ENCODE results near the gene PPP1R7.

PPP1R7 gene

GRCh38 chr2:241178961-241179360, 28.7 kb downstream of the PPP1R7 start:
- no peak for DNase-seq
- no peaks in the 10 kb centered on the region for H4K20me1 ChIP-seq (ENCODE audit: insufficient read depth, low read length)
- no peaks in the 10 kb centered on the region for H3K27me3 ChIP-seq (ENCODE audit: insufficient read depth, low read length, poor library complexity)
- no peak overlapping the region for H3K4me2 ChIP-seq (ENCODE audit: insufficient read depth, low read length)
- no peaks in the 10 kb centered on the region for H3K9me3 ChIP-seq (ENCODE audit: insufficient read depth, low read length, severe bottlenecking)
- no peaks in the 10 kb centered on the region for H3K79me2 ChIP-seq (ENCODE audit: insufficient read depth, low read length)
- no peak for TF ChIP-seq CTCF (IDR thresholded peaks at IDR 0.05; ENCODE audit: borderline replicate concordance, extremely low read depth, low read length, poor library complexity, severe bottlenecking)
- TF ChIP-seq EZH2 (IDR thresholded peaks at IDR 0.05; ENCODE audit: borderline replicate concordance, low read depth, low read length, severe bottlenecking): no peak
- H2AFZ ChIP-seq (ENCODE audit: low read depth, low read length): no peak overlapping the region
- peaks cover 49% of the 10 kb centered on the region for H3K36me3 ChIP-seq (ENCODE audit: insufficient read depth, low read length)
- no peak for ATAC-seq (ENCODE audit: insufficient read depth, low read depth)
- no peak overlapping the region for H3K27ac ChIP-seq (ENCODE audit: low read length)
- H3K4me3 ChIP-seq (ENCODE audit: low read depth in 1 of 2, low read length in 2 of 2): no peak overlapping the region
- no peaks in the 10 kb centered on the region for H3K4me1 ChIP-seq (ENCODE audit: insufficient read depth, low read length)
- no peak overlapping the region for H3K9ac ChIP-seq (ENCODE audit: low read depth, low read length)

- H3K4me3 ChIP-seq (ENCODE audit: low read depth in 1 of 2, low read length in 2 of 2): no peak overlapping the region
- H4K20me1 ChIP-seq (ENCODE audit: insufficient read depth, low read length): no peaks in the 10 kb centered on the region
- H3K4me2 ChIP-seq (ENCODE audit: insufficient read depth, low read length): no peak overlapping the region
- H3K79me2 ChIP-seq (ENCODE audit: insufficient read depth, low read length): no peaks in the 10 kb centered on the region
- H3K9me3 ChIP-seq (ENCODE audit: insufficient read depth, low read length, severe bottlenecking): no peaks in the 10 kb centered on the region
- no peak overlapping the region for H2AFZ ChIP-seq (ENCODE audit: low read depth, low read length)
- H3K36me3 ChIP-seq (ENCODE audit: insufficient read depth, low read length): peaks cover 44% of the 10 kb centered on the region
- no peak overlapping the region; the same call in 1 of the 2 replicates for H3K9ac ChIP-seq (ENCODE audit: low read depth, low read length)
- TF ChIP-seq CTCF (IDR thresholded peaks at IDR 0.05; ENCODE audit: borderline replicate concordance, extremely low read depth, low read length, poor library complexity, severe bottlenecking) (no peak), EZH2 (IDR thresholded peaks at IDR 0.05; ENCODE audit: borderline replicate concordance, low read depth, low read length, severe bottlenecking) (no peak)
- ATAC-seq (ENCODE audit: insufficient read depth, low read depth): no peak
- no peaks in the 10 kb centered on the region for H3K27me3 ChIP-seq (ENCODE audit: insufficient read depth, low read length, poor library complexity)
- H3K27ac ChIP-seq (ENCODE audit: low read length): no peak overlapping the region
- no peak for DNase-seq
- no peaks in the 10 kb centered on the region for H3K4me1 ChIP-seq (ENCODE audit: insufficient read depth, low read length)
Measured at GRCh38 chr2:241179899-241180298, 29.6 kb downstream of the PPP1R7 start.

- Histone ChIP-seq H2AFZ (ENCODE audit: low read depth, low read length) (no peak overlapping the region), H3K27me3 (ENCODE audit: insufficient read depth, low read length, poor library complexity) (no peaks in the 10 kb centered on the region), H3K9ac (ENCODE audit: low read depth, low read length) (no peak overlapping the region), H3K27ac (ENCODE audit: low read length) (no peak overlapping the region), H3K9me3 (ENCODE audit: insufficient read depth, low read length, severe bottlenecking) (no peaks in the 10 kb centered on the region), H3K4me2 (ENCODE audit: insufficient read depth, low read length) (no peak overlapping the region), H3K4me3 (ENCODE audit: low read depth in 1 of 2, low read length in 2 of 2) (no peak overlapping the region), H4K20me1 (ENCODE audit: insufficient read depth, low read length) (no peaks in the 10 kb centered on the region), H3K36me3 (ENCODE audit: insufficient read depth, low read length) (peaks cover 38% of the 10 kb centered on the region), H3K79me2 (ENCODE audit: insufficient read depth, low read length) (no peaks in the 10 kb centered on the region), H3K4me1 (ENCODE audit: insufficient read depth, low read length) (no peaks in the 10 kb centered on the region)
- TF ChIP-seq EZH2 (IDR thresholded peaks at IDR 0.05; ENCODE audit: borderline replicate concordance, low read depth, low read length, severe bottlenecking): no peak
- no peak for TF ChIP-seq CTCF (IDR thresholded peaks at IDR 0.05; ENCODE audit: borderline replicate concordance, extremely low read depth, low read length, poor library complexity, severe bottlenecking)
- ATAC-seq (ENCODE audit: insufficient read depth, low read depth) (no peak), DNase-seq (no peak)
Measured at GRCh38 chr2:241180495-241180894, 30.2 kb downstream of the PPP1R7 start.

GRCh38 chr2:241182126-241182525, 31.9 kb downstream of the PPP1R7 start:
- no peak for DNase-seq
- H4K20me1 ChIP-seq (ENCODE audit: insufficient read depth, low read length): no peaks in the 10 kb centered on the region
- no peaks in the 10 kb centered on the region for H3K4me1 ChIP-seq (ENCODE audit: insufficient read depth, low read length)
- peaks cover 35% of the 10 kb centered on the region for H3K36me3 ChIP-seq (ENCODE audit: insufficient read depth, low read length)
- no peaks in the 10 kb centered on the region for H3K27me3 ChIP-seq (ENCODE audit: insufficient read depth, low read length, poor library complexity)
- H3K9ac ChIP-seq (ENCODE audit: low read depth, low read length): no peak overlapping the region
- ATAC-seq (ENCODE audit: insufficient read depth, low read depth): no peak
- no peak overlapping the region for H3K4me3 ChIP-seq (ENCODE audit: low read depth in 1 of 2, low read length in 2 of 2)
- no peak overlapping the region for H2AFZ ChIP-seq (ENCODE audit: low read depth, low read length)
- H3K27ac ChIP-seq (ENCODE audit: low read length): no peak overlapping the region
- H3K4me2 ChIP-seq (ENCODE audit: insufficient read depth, low read length): no peak overlapping the region
- TF ChIP-seq EZH2 (IDR thresholded peaks at IDR 0.05; ENCODE audit: borderline replicate concordance, low read depth, low read length, severe bottlenecking): no peak
- TF ChIP-seq CTCF (IDR thresholded peaks at IDR 0.05; ENCODE audit: borderline replicate concordance, extremely low read depth, low read length, poor library complexity, severe bottlenecking): no peak
- no peaks in the 10 kb centered on the region for H3K79me2 ChIP-seq (ENCODE audit: insufficient read depth, low read length)
- no peaks in the 10 kb centered on the region for H3K9me3 ChIP-seq (ENCODE audit: insufficient read depth, low read length, severe bottlenecking)

Data from DND-41 (cell line).